ENCODE data around the gene RAP1GAP2.

- TF ChIP-seq CTCF (IDR thresholded peaks at IDR 0.05): no peak
- TF ChIP-seq EZH2 (IDR thresholded peaks at IDR 0.05): no peak
These were observed 16.0 kb upstream of the RAP1GAP2 start for GRCh38 chr17:2780256-2780655.

Measured in neural progenitor cell (in vitro differentiated cells).